Activated CD8-positive, alpha-beta memory T cell treated with anti-CD3 and anti-CD28 coated beads, Interleukin-2, amount 50 U/mL, for 48 hours (primary cell): ENCODE measurements around the gene ZNF737.
A peak's percentile ranks its signal among the peaks of the same experiment; 100 is the strongest.
"Not testable (repeated sequence)": the region's sequence is repeated elsewhere in the genome, so short reads cannot be mapped to it uniquely, and the experiment has no call there.

Source experiments
- DNase-seq: peaks from one replicate; pipeline ENCODE4 v3.0.0-alpha.2; 2020

Gene ZNF737

DNA sequence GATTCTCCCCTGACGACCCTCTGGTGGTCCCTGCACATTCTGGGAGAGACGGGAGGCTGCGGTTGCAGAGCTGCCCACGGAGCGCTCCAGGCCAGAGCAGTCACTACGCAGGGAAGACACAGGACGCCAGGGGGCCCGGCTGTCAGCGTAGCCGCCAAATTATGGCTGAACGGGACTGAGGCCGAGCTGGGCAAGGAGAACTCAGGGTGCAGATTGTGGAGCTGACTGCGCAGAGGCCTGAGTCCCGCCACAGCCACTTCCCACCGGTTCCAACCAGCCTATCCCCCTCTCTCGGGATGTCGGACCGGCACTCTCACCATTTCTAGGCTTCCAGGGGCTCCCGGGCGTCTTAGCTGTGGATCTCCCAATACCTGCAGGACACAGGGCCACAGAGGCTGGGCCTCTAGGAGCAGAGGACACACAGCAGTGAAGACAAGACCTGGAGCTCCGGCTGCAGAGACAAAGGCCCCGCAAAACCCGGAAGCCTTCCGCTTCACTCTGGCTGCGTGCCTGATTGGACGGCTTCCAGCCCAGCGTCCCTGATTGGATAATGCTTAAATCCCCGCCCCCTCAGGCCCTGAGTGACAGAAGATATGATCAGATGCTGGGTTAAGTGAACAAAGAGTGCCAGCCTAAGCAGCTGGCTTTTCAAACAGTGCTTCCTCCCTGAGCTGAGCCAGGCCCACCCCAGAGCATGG is at the start of gene ZNF737:
TSS of gene ZNF737 (minus strand) at position 461 of the 698 bp plus-strand sequence. CDS start at position 320, 141 bp downstream.
- DNase-seq = peak; percentile 90

DNA sequence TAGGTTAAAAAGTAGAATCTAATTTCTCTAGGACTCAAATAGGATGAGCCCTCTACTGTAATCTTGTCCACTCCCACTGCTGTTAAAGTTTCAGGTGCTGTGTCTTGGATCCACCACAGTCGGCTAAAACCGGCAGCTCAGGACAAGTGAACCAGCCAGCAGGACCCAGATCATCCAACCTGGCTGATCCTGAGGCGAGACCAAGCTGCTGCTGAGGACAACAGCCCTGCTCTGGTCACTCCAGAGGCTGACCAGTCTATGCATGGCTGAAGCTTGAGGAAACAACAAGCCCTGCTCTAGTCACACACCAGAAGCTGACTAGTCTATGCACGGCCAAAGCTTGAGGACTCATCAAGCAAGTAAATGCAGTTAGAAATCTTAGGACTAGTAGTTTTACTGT is 49.4 kb upstream of the ZNF737 start:
- not testable (repeated sequence) for DNase-seq

DNA sequence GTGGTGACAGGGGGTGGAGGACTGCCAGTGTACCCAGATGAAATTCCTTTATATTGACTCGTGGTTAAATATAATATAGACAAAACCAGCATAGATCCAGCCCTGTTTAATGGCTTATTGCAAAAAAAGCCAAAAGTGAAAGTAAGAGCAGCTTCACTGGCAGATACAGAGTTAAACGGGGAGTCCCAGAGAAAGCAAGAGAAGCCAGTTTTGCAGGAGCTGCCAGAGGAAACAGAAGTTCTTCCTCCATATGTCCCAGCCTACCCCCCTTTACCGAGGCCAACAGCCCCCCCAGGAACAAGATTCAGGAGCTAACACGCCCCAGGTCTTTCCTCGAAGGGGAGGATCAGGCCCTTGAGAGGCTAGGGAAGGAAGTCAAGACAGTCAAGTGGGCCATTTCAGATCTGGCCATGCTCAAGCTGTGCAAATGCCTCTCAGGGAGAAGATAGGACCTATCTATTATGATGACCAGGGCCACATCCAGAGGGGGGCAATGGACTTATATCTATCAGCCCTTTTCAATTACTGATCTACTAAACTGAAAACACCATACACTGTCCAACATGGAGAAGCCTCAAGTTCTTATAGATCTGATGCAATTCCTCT is 47.2 kb upstream of the ZNF737 start:
- DNase-seq = no peak

DNA sequence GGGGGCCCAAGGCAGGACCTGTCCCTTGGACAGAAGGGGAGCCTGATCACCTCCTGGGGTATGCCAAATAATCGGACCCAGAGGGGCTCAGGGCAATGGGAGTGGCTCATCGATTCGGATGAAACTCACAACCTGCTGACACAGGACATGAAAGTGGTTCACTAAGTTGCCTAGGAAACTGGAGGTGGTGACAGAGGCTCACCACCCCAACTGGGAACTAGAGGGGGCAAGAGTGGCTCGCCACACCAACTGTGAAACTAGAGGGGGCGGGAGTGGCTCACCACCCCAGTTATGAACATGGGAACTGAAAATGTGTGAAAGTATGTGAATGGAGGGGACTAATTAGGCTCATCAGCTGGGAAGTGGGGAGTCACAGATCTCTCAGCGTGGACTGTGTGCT is 46.3 kb upstream of the ZNF737 start:
- DNase-seq = no peak

DNA sequence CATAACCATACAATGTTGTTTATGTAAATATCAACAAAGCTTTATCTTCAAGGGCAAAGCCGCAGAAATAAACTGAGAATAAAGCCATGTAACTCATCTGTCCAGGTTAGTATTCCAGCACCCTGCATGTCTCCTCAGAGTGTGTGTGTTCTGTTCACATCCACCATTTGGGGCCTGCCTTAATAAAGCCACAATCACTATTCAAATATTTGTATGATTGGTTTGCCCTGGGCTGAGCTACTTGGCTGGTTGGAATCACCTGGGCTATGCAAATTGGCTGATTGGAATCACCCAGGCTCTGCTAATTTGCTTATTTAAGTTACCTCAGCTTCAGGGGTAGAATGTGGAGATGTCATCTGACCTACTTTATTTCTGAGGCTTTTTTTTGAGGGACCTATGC is 42.4 kb upstream of the ZNF737 start:
- no peak for DNase-seq

DNA sequence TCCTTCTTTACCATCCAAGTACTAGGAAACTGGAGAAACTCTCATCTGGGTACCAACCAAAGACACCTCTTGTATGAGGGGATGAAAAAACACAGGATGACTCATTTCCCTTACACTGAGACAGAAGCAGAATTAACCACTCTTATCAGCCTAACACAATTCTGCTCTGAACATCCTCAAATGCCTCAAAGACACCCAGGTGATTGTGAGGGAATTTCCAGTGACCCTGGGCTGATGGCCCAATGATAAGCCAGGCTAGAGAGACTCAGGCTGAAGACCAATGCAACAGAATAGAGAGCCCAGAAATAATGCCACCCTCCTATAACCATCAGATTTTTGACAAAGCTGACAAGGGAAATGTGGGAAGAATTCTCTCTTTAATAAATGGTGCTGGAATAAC is 7.0 kb downstream of the ZNF737 start:
- no peak for DNase-seq

DNA sequence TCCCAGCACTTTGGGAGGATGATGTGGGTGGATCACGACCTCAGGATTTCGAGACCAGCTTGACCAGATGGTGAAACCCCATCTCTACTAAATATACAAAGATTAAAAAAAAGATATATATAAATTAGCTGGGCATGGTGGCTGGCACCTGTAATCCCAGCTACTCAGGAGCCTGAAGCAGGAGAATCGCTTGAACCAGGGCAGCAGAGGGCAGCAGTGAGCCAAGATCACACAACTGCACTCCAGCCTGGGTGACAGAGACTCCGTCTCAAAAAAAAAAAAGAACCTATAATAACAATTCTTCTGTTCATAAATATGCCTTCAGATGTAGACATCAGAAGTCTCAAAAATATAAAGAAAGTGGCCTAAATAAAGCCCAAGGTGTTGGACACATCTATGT is 7.6 kb downstream of the ZNF737 start:
- no peak for DNase-seq

DNA sequence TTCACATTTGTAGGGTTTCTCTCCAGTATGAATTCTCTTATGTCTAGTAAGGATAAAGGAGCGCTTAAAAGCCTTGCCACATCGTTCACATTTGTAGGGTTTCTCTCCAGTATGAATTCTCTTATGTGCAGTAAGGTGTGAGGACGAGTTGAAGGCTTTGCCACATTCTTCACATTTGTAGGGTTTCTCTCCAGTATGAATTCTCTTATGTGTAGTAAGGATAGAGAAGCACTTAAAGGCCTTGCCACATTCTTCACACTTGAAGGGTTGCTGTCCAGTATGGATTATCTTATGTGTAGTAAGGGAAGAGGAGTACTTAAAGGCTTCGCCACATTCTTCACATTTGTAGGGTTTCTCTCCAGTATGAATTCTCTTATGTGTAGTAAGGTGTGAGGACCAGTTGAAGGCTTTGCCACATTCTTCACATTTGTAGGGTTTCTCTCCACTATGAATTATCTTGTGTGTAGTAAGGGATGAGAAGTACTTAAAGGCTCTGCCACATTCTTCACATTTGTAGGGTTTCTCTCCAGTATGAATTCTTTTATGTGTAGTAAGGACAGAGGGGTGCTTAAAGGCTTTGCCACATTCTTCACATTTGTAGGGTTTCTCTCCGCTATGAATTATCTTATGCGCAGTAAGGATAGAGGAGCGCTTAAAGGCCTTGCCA is 20.8 kb downstream of the ZNF737 start:
- not testable (repeated sequence) for DNase-seq

DNA sequence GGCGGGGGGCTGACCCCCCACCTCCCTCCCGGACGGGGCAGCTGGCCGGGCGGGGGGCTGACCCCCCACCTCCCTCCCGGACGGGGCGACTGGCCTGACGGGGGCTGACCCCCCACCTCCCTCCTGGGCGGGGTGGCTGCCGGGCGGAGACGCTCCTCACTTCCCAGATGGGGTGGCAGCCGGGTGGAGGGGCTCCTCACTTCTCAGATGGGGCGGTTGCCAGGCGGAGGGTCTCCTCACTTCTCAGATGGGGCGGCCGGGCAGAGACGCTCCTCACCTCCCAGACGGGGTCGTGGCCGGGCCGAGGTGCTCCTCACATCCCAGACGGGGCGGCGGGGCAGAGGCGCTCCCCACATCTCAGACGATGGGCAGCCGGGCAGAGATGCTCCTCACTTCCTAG is 35.3 kb downstream of the ZNF737 start:
- DNase-seq = not testable (repeated sequence)

DNA sequence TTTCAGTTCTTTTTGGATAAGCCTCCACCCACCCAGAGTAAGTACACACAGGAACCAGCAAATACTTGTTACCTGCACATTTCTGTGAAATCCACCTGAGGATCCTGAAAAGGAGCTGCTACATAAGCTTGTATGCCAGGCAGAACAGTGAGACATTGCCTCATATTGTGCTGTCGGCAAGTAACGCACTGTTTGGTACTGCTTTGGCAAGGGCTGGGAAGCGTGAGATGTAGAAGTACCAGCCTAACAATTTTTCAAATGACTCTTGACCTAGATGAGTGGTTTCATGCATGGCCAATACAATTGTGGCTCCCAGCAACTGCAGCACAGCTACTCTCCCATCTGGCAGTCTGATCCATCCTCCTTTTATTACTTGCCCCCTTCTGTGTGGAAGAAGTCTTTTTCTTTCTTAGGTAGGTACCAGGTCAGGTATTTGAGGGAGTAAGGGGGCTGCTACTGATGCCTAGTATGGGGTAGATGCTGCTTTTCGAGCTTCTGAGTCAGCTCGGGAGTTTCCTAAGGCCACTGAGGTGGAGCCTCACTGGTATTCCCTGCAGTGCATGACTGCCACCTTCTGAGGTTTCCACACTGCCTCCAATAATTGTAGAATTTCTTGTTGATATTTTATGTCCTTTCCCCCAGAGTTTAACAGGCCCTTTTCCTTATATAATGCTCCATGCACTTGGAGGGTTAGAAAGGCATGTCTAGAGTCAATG is 52.2 kb downstream of the ZNF737 start:
- DNase-seq = no peak

DNA sequence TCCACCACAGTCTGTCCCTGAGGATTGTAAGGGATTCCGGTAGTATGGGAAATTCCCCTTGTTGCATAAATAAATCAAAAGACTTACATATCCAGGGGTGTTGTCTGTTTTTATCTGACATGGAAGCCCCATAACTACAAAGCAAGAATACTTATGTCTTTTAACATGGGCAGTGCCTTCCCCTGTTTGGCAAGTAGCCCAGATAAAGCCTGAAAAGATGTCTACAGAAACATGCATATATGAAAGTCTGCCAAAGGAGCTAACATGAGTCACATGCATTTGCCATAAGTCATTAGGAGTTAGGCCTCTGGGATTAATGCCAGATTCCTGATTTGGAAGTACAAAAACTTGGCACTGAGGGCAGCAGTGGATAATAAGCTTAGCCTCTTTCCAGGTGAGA is 62.1 kb downstream of the ZNF737 start:
- no peak for DNase-seq
